Loucy (cell line): ENCODE measurements around the gene EIF1B.

Experiments
- H2AFZ ChIP-seq: fragments of 200-600 bp; sonication (generic); 2 replicates; pipeline ENCODE4 v1.6.0; 2016; ENCODE audit warnings: antibody characterized with exemption, mild to moderate bottlenecking, low read length, moderate library complexity
- H3F3A ChIP-seq: fragments of 200-600 bp; 2 replicates; pipeline ENCODE4 v1.6.0; 2016; ENCODE audit warnings: antibody characterized with exemption, low read depth, mild to moderate bottlenecking
- H3K27me3 ChIP-seq: fragments of 200-600 bp; sonication (generic); 2 replicates; pipeline ENCODE4 v1.6.1; 2014; ENCODE audit warnings: low read length, mild to moderate bottlenecking; ENCODE audit not compliant: insufficient read depth, poor library complexity, severe bottlenecking
- H3K36me3 ChIP-seq: fragments of 200-600 bp; sonication (generic); 2 replicates; pipeline ENCODE4 v1.6.1; 2016; ENCODE audit warnings: low read length; ENCODE audit not compliant: insufficient read depth
- H3K4me1 ChIP-seq: fragments of 200-600 bp; sonication (generic); 2 replicates; pipeline ENCODE4 v1.5.1; 2014; ENCODE audit warnings: low read length, mild to moderate bottlenecking; ENCODE audit not compliant: insufficient read depth, poor library complexity, severe bottlenecking
- H3K4me2 ChIP-seq: fragments of 200-600 bp; sonication (generic); 2 replicates; pipeline ENCODE4 v1.6.0; 2014; ENCODE audit warnings: antibody characterized with exemption, low read length, low read depth, mild to moderate bottlenecking; ENCODE audit not compliant: poor library complexity, severe bottlenecking
- H3K4me3 ChIP-seq: fragments of 200-600 bp; sonication (generic); 2 replicates; pipeline ENCODE4 v1.5.1; 2014; ENCODE audit warnings: low read length, mild to moderate bottlenecking, mixed read lengths; ENCODE audit not compliant: poor library complexity, severe bottlenecking
- H3K79me2 ChIP-seq: fragments of 200-600 bp; sonication (generic); 2 replicates; pipeline ENCODE4 v1.6.1; 2014; ENCODE audit warnings: low read length; ENCODE audit not compliant: insufficient read depth
- H3K9ac ChIP-seq: fragments of 200-600 bp; sonication (generic); 2 replicates; pipeline ENCODE4 v1.6.0; 2014; ENCODE audit warnings: mild to moderate bottlenecking, low read depth, low read length, moderate library complexity; ENCODE audit not compliant: poor library complexity, severe bottlenecking
- H3K9me2 ChIP-seq: fragments of 200-600 bp; sonication (generic); replicated peaks from 2 replicates; pipeline ENCODE4 v1.6.1; 2016; ENCODE audit warnings: low read depth, low read length, mixed read lengths
- H3K9me3 ChIP-seq: fragments of 200-600 bp; sonication (generic); 2 replicates; pipeline ENCODE4 v1.6.1; 2014; ENCODE audit warnings: mild to moderate bottlenecking, antibody characterized with exemption, low read length, low read depth; ENCODE audit not compliant: insufficient read depth
- H4K20me1 ChIP-seq: fragments of 200-600 bp; sonication (generic); 2 replicates; pipeline ENCODE4 v1.6.0; 2014; ENCODE audit warnings: antibody characterized with exemption, low read length, mild to moderate bottlenecking; ENCODE audit not compliant: insufficient read depth, poor library complexity, severe bottlenecking
- EZH2phosphoT487 ChIP-seq: fragments of 200-600 bp; IDR thresholded peaks from 2 replicates; pipeline ENCODE4 v1.6.1; 2018; ENCODE audit warnings: antibody characterized with exemption, mild to moderate bottlenecking, moderate library complexity, borderline replicate concordance
- TF ChIP-seq, protein P1 (sequence below): fragments of 200-600 bp; sonication (generic); conservative IDR thresholded peaks from 2 replicates; pipeline ENCODE4 v1.5.1; 2014; ENCODE audit warnings: mild to moderate bottlenecking, antibody characterized with exemption, low read length

Gene EIF1B

DNA sequence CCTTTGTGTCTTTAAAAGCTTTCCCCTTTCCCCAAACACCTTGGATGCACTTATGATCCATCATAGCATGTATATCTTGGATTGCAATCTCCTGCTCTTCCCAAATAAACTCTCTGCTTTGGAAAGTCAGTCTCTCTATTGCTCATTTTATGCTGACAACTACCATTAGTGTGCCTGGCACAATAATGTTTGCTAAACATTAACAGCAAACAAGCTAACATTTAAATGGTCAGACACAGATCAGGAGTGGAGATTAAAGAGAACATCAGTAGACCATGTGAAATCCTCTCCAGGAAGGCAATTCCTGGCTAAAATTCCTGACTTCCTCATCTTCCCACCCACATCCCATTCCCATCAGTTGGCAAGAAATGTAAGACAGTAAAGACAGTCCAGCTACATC, 44.3 kb upstream of the EIF1B start:
- Histone ChIP-seq H3K4me2 (no peak overlapping the region), H3K27me3 (no peaks in the 10 kb centered on the region), H3K9ac (no peak overlapping the region), H3K4me1 (no peaks in the 10 kb centered on the region), H3K9me2 (no peaks in the 10 kb centered on the region), H3K36me3 (no peaks in the 10 kb centered on the region), H2AFZ (no peak overlapping the region), H3F3A (no peaks in the 10 kb centered on the region), H3K4me3 (no peak overlapping the region), H4K20me1 (no peaks in the 10 kb centered on the region), H3K79me2 (no peaks in the 10 kb centered on the region), H3K9me3 (no peaks in the 10 kb centered on the region)
- TF ChIP-seq EZH2phosphoT487, result no peak
- TF ChIP-seq, protein P1, sequence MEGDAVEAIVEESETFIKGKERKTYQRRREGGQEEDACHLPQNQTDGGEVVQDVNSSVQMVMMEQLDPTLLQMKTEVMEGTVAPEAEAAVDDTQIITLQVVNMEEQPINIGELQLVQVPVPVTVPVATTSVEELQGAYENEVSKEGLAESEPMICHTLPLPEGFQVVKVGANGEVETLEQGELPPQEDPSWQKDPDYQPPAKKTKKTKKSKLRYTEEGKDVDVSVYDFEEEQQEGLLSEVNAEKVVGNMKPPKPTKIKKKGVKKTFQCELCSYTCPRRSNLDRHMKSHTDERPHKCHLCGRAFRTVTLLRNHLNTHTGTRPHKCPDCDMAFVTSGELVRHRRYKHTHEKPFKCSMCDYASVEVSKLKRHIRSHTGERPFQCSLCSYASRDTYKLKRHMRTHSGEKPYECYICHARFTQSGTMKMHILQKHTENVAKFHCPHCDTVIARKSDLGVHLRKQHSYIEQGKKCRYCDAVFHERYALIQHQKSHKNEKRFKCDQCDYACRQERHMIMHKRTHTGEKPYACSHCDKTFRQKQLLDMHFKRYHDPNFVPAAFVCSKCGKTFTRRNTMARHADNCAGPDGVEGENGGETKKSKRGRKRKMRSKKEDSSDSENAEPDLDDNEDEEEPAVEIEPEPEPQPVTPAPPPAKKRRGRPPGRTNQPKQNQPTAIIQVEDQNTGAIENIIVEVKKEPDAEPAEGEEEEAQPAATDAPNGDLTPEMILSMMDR, result no peak

DNA sequence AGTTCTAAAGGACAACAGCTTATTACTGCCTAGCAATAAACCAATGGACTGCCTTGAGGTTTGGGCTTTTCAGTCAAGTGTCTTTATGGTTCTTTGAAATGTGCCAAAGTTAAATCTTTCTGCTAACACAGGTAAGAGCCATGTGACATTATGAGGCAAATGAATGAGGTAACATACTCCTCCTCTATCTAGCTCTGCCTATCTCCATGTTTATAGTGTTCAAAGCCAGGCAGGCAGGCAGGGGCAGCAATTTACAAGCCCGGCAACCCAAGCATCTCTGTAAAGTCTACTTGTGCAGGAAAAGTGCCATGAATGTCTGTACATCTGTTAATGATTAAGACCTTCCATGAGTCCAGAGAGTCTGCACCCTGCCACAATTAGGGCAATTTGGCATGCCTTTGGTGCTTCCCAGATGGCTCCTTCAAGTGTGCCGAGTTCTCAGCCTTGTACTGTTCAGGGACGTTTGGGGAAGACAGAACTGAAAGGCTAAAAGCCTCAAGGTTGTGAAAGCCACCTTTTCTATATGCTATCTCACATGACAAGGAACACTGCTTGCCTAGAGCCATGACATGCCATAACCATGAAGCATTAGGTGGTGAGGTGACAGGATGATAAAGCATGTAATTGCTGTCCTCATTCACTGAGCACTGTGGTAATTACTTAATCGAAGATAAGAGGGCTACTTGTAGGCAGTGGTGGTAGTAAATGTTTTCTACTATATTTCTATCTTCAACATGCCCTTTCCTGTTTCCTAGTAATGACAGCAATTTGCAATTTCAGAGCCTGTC, 41.4 kb upstream of the EIF1B start:
- no peaks in the 10 kb centered on the region for H3F3A ChIP-seq
- H2AFZ ChIP-seq, result no peak overlapping the region
- H3K4me3 ChIP-seq, result no peak overlapping the region
- H3K4me1 ChIP-seq, result no peaks in the 10 kb centered on the region
- H3K9ac ChIP-seq, result no peak overlapping the region
- no peaks in the 10 kb centered on the region for H3K9me2 ChIP-seq
- no peaks in the 10 kb centered on the region for H3K27me3 ChIP-seq
- no peak for TF ChIP-seq EZH2phosphoT487
- TF ChIP-seq, protein P1, result no peak
- H4K20me1 ChIP-seq, result no peaks in the 10 kb centered on the region
- H3K79me2 ChIP-seq, result no peaks in the 10 kb centered on the region
- no peak overlapping the region for H3K4me2 ChIP-seq
- no peaks in the 10 kb centered on the region for H3K36me3 ChIP-seq
- no peaks in the 10 kb centered on the region for H3K9me3 ChIP-seq

- no peaks in the 10 kb centered on the region for H3K79me2 ChIP-seq
- no peak overlapping the region for H2AFZ ChIP-seq
- H3K36me3 ChIP-seq, result no peaks in the 10 kb centered on the region
- TF ChIP-seq EZH2phosphoT487, result no peak
- TF ChIP-seq, protein P1, result no peak
- H3K9me2 ChIP-seq, result no peaks in the 10 kb centered on the region
- no peaks in the 10 kb centered on the region for H3K4me1 ChIP-seq
- H3K4me2 ChIP-seq, result no peak overlapping the region
- H3K4me3 ChIP-seq, result no peak overlapping the region
- no peaks in the 10 kb centered on the region for H3F3A ChIP-seq
- no peaks in the 10 kb centered on the region for H3K27me3 ChIP-seq
- H4K20me1 ChIP-seq, result no peaks in the 10 kb centered on the region
- no peaks in the 10 kb centered on the region for H3K9me3 ChIP-seq
- no peak overlapping the region for H3K9ac ChIP-seq
These were observed 40.5 kb upstream of the EIF1B start for GRCh38 chr3:40268802-40269524.
